Prostate gland (tissue), 2 donors: Measurements from ENCODE around the gene RANGAP1.

ENCODE experiments used
- POLR2A ChIP-seq: fragments of 450-650 bp; IDR thresholded peaks from one replicate; pipeline ENCODE4 v1.6.1; 2016; ENCODE audit warnings: antibody characterized with exemption, mild to moderate bottlenecking
- TF ChIP-seq, protein P1 (sequence below), 4 experiments: fragments of 200-600 bp in 2 of 4; fragments of 450-650 bp in 2 of 4; sonication (generic) in 2 of 4; IDR thresholded peaks; 1 replicate in 3 of 4; 2 replicates in 1 of 4; pipeline ENCODE4 v1.5.1; 2016 to 2019; ENCODE audit warnings: antibody characterized with exemption in 4 of 4, mild to moderate bottlenecking in 2 of 4, moderate library complexity in 2 of 4

DNA sequence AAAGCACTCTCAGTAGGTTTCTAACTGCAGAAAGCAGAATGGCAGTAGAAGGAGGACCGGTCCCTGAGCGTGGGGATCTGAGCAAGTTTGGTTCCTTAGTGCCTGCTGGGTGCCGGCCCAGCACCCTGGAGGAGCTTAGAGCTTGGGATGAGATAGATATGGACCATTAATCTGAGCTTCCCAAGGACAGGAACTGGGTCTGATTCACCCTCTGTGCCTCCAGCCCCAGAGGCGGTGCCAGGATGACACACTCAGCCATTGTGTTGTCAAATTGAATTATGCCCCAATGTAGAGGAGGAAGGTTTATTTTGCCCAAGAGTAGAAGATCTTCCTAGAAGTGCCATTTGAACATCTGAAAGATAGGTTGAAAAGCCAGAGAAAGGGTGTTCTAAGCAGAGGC lies 19.7 kb upstream of the RANGAP1 start:
- TF ChIP-seq, protein P1, sequence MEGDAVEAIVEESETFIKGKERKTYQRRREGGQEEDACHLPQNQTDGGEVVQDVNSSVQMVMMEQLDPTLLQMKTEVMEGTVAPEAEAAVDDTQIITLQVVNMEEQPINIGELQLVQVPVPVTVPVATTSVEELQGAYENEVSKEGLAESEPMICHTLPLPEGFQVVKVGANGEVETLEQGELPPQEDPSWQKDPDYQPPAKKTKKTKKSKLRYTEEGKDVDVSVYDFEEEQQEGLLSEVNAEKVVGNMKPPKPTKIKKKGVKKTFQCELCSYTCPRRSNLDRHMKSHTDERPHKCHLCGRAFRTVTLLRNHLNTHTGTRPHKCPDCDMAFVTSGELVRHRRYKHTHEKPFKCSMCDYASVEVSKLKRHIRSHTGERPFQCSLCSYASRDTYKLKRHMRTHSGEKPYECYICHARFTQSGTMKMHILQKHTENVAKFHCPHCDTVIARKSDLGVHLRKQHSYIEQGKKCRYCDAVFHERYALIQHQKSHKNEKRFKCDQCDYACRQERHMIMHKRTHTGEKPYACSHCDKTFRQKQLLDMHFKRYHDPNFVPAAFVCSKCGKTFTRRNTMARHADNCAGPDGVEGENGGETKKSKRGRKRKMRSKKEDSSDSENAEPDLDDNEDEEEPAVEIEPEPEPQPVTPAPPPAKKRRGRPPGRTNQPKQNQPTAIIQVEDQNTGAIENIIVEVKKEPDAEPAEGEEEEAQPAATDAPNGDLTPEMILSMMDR (IDR thresholded peaks at IDR 0.05) = no peak
- no peak for TF ChIP-seq POLR2A
